ENCODE measurements around the gene CDH13.

DNA sequence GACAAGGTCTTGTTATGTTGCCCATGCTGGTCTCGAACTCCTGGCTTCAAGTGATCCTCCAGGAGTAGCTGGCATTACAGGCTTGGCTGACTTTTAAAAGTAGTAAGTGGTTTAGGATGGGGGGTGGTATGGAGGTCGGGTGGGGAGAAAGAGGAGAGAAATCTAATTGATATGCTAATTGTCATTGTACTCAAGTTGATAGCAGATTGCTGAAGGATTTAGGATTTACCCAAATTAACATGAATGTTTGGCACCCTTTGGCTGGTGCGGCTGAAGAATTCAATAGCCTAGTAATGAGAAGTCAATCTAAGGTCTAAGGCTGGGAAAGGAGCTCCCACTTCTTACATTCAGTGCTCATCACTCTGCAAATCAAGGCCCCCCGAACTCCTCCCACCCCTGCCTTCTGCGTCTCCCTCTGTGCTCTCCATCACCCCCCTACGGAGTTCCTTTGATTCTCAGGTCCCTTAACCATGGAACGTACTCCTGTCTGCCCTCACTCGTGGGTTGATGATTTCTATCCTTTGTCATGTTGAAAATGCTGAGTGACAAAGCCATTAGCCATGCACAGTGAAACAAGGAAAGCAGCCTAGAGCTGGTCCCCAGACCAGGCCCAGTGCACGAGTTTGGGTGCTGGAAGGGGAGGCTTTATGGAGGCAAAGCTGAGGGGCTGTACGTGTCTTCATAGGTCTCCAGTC is 17.3 kb downstream of the CDH13 start:
- no peak for TF ChIP-seq POLR2A (IDR thresholded peaks at IDR 0.05)
- TF ChIP-seq, protein P1, sequence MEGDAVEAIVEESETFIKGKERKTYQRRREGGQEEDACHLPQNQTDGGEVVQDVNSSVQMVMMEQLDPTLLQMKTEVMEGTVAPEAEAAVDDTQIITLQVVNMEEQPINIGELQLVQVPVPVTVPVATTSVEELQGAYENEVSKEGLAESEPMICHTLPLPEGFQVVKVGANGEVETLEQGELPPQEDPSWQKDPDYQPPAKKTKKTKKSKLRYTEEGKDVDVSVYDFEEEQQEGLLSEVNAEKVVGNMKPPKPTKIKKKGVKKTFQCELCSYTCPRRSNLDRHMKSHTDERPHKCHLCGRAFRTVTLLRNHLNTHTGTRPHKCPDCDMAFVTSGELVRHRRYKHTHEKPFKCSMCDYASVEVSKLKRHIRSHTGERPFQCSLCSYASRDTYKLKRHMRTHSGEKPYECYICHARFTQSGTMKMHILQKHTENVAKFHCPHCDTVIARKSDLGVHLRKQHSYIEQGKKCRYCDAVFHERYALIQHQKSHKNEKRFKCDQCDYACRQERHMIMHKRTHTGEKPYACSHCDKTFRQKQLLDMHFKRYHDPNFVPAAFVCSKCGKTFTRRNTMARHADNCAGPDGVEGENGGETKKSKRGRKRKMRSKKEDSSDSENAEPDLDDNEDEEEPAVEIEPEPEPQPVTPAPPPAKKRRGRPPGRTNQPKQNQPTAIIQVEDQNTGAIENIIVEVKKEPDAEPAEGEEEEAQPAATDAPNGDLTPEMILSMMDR (IDR thresholded peaks at IDR 0.05), result no peak

All from Peyer's patch (tissue), 4 donors.